GM18951 (cell line): Measurements from ENCODE around the gene SMARCAD1.

Experiments
- POLR2A ChIP-seq: IDR thresholded peaks from 4 replicates; pipeline ENCODE4 v1.6.1; 2011; ENCODE audit warnings: mild to moderate bottlenecking; ENCODE audit not compliant: insufficient read length, insufficient read depth; ENCODE audit errors: extremely low read depth
- in situ Hi-C: fragments of 300-500 bp; cut with MboI; formaldehyde crosslinking; loops from one replicate; pipeline ENCODE4 v1.12.0; 2022; ENCODE audit warnings: low sequenced_read_pairs, mixed read lengths, inconsistent platforms; ENCODE audit not compliant: unreplicated experiment

The SMARCAD1 gene

GRCh38 chr4:94208918-94209317 lies 1.3 kb downstream of the SMARCAD1 start:
- TF ChIP-seq POLR2A = no peak

GRCh38 chr4:94211861-94212260 lies 4.2 kb downstream of the SMARCAD1 start:
- no peak for TF ChIP-seq POLR2A
- in situ Hi-C loops = no loop called here

More at GRCh38 chr4:94208918-94209317, 1.3 kb downstream of the SMARCAD1 start:
- in situ Hi-C loops = no loop called here

- in situ Hi-C loops = no loop called here
Measured at GRCh38 chr4:94214703-94215319, 7.1 kb downstream of the SMARCAD1 start.

GRCh38 chr4:94216394-94216793 lies 8.7 kb downstream of the SMARCAD1 start:
- TF ChIP-seq POLR2A = no peak
- in situ Hi-C loops = no loop called here

More at GRCh38 chr4:94214703-94215319, 7.1 kb downstream of the SMARCAD1 start:
- no peak for TF ChIP-seq POLR2A

GRCh38 chr4:94219402-94219801 lies 11.7 kb downstream of the SMARCAD1 start:
- TF ChIP-seq POLR2A = no peak
- in situ Hi-C loops = no loop called here

GRCh38 chr4:94221916-94222315 lies 14.3 kb downstream of the SMARCAD1 start:
- in situ Hi-C loops = no loop called here
- no peak for TF ChIP-seq POLR2A

- no peak for TF ChIP-seq POLR2A
Measured at GRCh38 chr4:94225449-94225848, 17.8 kb downstream of the SMARCAD1 start.

GRCh38 chr4:94226763-94227162 lies 19.1 kb downstream of the SMARCAD1 start:
- TF ChIP-seq POLR2A = no peak
- in situ Hi-C loops = no loop called here

More at GRCh38 chr4:94225449-94225848, 17.8 kb downstream of the SMARCAD1 start:
- in situ Hi-C loops = no loop called here

- in situ Hi-C loops = no loop called here
- no peak for TF ChIP-seq POLR2A
Measured at GRCh38 chr4:94228493-94229216, 21.0 kb downstream of the SMARCAD1 start.

GRCh38 chr4:94232519-94232918 lies 24.9 kb downstream of the SMARCAD1 start:
- no peak for TF ChIP-seq POLR2A
- in situ Hi-C loops = no loop called here

GRCh38 chr4:94235825-94236224 lies 28.2 kb downstream of the SMARCAD1 start:
- in situ Hi-C loops = no loop called here
- no peak for TF ChIP-seq POLR2A

- in situ Hi-C loops = no loop called here
- no peak for TF ChIP-seq POLR2A
Measured at GRCh38 chr4:94237271-94237670, 29.6 kb downstream of the SMARCAD1 start.

GRCh38 chr4:94238160-94238559 lies 30.5 kb downstream of the SMARCAD1 start:
- TF ChIP-seq POLR2A = no peak
- in situ Hi-C loops = no loop called here

GRCh38 chr4:94240384-94240783 lies 32.7 kb downstream of the SMARCAD1 start:
- in situ Hi-C loops = no loop called here
- TF ChIP-seq POLR2A = no peak
